CD4-positive, alpha-beta T cell treated with Interleukin-15 for 4 hours (primary cell): ENCODE data around the gene BBC3.
"Not testable (repeated sequence)": the region's sequence is repeated elsewhere in the genome, so short reads cannot be mapped to it uniquely, and the experiment has no call there.

Experiments used
- DNase-seq: peaks from one replicate; pipeline ENCODE4 v3.0.0-alpha.2; 2020; ENCODE audit warnings: low spot score

BBC3 gene

GRCh38 chr19:47257411-47258169 is 26.6 kb upstream of the BBC3 start:
- DNase-seq = no peak

- peak; percentile 98 for DNase-seq
These were observed 25.9 kb upstream of the BBC3 start for GRCh38 chr19:47256693-47257410.

GRCh38 chr19:47255879-47256692 is 25.1 kb upstream of the BBC3 start, which contains the start of gene CCDC9:
CCDC9 (plus strand) TSS chr19:47256525; CDS start chr19:47258401, 1,876 bp downstream.
- peak; percentile 91 for DNase-seq

- no peak for DNase-seq
These were observed 23.0 kb upstream of the BBC3 start for GRCh38 chr19:47253970-47254369.

- DNase-seq = no peak
These were observed 22.5 kb upstream of the BBC3 start for GRCh38 chr19:47253467-47253881.

- DNase-seq = not testable (repeated sequence)
These were observed 22.0 kb upstream of the BBC3 start for GRCh38 chr19:47253016-47253415.

GRCh38 chr19:47247308-47247990 is 16.4 kb upstream of the BBC3 start:
- DNase-seq = peak; percentile 79

GRCh38 chr19:47243776-47244547 is 13.0 kb upstream of the BBC3 start:
- DNase-seq = peak; percentile 91

GRCh38 chr19:47243364-47243775 is 12.4 kb upstream of the BBC3 start:
- DNase-seq = no peak

GRCh38 chr19:47241919-47242577 is 11.0 kb upstream of the BBC3 start:
- no peak for DNase-seq

GRCh38 chr19:47240996-47241918 is 10.3 kb upstream of the BBC3 start:
- peak; percentile 91 for DNase-seq

- no peak for DNase-seq
These were observed 9.6 kb upstream of the BBC3 start for GRCh38 chr19:47240556-47240955.

GRCh38 chr19:47239610-47240296 is 8.8 kb upstream of the BBC3 start:
- peak; percentile 73 for DNase-seq

- no peak for DNase-seq
These were observed 8.2 kb upstream of the BBC3 start for GRCh38 chr19:47239152-47239551.

- DNase-seq = no peak
These were observed 5.2 kb upstream of the BBC3 start for GRCh38 chr19:47236072-47236675.

GRCh38 chr19:47232422-47233211 is 1.6 kb upstream of the BBC3 start:
- no peak for DNase-seq

- DNase-seq = peak; percentile 91
These were observed 436 bp upstream of the BBC3 start for GRCh38 chr19:47231215-47232054.
